A673 (cell line): ENCODE results near the gene FANCL. TPM values are rescaled to one million over a fixed set of nuclear protein-coding genes. Genes with fewer than 3 reads are reported as not detected.
"Not testable (repeated sequence)": the region's sequence is repeated elsewhere in the genome, so short reads cannot be mapped to it uniquely, and the experiment has no call there.

ENCODE experiments used
- BruUV-seq: library from RNA; stranded (reverse); fragments of 400-500 nt; replicated peaks from 2 replicates; lab custom pipeline; 2021; lab: Mats Ljungman, UMichigan
- CTCF ChIA-PET: fragments of 300-600 bp; sonication (Branson Sonifier 250); formaldehyde crosslinking; loops from one replicate; lab custom pipeline; 2022; ENCODE audit warnings: antibody characterized with exemption; lab: Charles Lee
- POLR2A ChIA-PET: fragments of 300-600 bp; sonication (Branson Sonifier 250); formaldehyde crosslinking; loops from one replicate; lab custom pipeline; 2022; ENCODE audit warnings: antibody characterized with exemption; ENCODE audit not compliant: low non-redundant PET; lab: Charles Lee
- DNase-seq: peaks from one replicate; pipeline ENCODE4 v3.0.0-alpha.2; 2015; ENCODE audit warnings: low spot score
- H3K27ac ChIP-seq: fragments of 200-600 bp; sonication (generic); 2 replicates; pipeline ENCODE4 v1.5.1; 2016; ENCODE audit warnings: mixed run types, low read depth, mild to moderate bottlenecking, mixed read lengths, antibody characterized with exemption, low read length; ENCODE audit not compliant: poor library complexity, severe bottlenecking
- H3K27me3 ChIP-seq: fragments of 200-600 bp; sonication (generic); replicated peaks from 2 replicates; pipeline ENCODE4 v1.6.1; 2017; ENCODE audit warnings: mixed run types, low read depth, mild to moderate bottlenecking, mixed read lengths, antibody characterized with exemption, low read length; ENCODE audit not compliant: insufficient read depth, poor library complexity
- H3K36me3 ChIP-seq: fragments of 200-600 bp; sonication (generic); 2 replicates; pipeline ENCODE4 v1.6.1; 2016; ENCODE audit warnings: mixed run types, mild to moderate bottlenecking, mixed read lengths, antibody characterized with exemption, low read length; ENCODE audit not compliant: insufficient read depth, poor library complexity, severe bottlenecking
- H3K4me1 ChIP-seq: fragments of 200-600 bp; sonication (generic); 2 replicates; pipeline ENCODE4 v1.6.1; 2017; ENCODE audit warnings: mixed run types, mild to moderate bottlenecking, mixed read lengths, antibody characterized with exemption, low read length; ENCODE audit not compliant: insufficient read depth, poor library complexity, severe bottlenecking
- H3K4me3 ChIP-seq: fragments of 200-600 bp; sonication (generic); 2 replicates; pipeline ENCODE4 v1.5.1; 2016; ENCODE audit warnings: low read depth, mixed run types, mild to moderate bottlenecking, mixed read lengths, low read length; ENCODE audit not compliant: poor library complexity, severe bottlenecking
- H3K9me3 ChIP-seq: fragments of 200-600 bp; sonication (generic); 2 replicates; pipeline ENCODE4 v1.6.1; 2016; ENCODE audit warnings: mixed run types, low read depth, mild to moderate bottlenecking, mixed read lengths, antibody characterized with exemption, low read length; ENCODE audit not compliant: poor library complexity, severe bottlenecking
- EZH2 ChIP-seq: fragments of 200-600 bp; sonication (generic); IDR thresholded peaks from 2 replicates; pipeline ENCODE4 v1.6.1; 2017; ENCODE audit warnings: borderline replicate concordance, low read depth, mild to moderate bottlenecking, mixed read lengths, antibody characterized with exemption, low read length; ENCODE audit not compliant: poor library complexity, severe bottlenecking
- intact Hi-C: fragments of 100-400 bp; cut with micrococcal nuclease; formaldehyde crosslinking; loops from one replicate; pipeline ENCODE4 v1.10.0; 2022; ENCODE audit not compliant: unreplicated experiment
- total RNA-seq: library from RNA; stranded (reverse); gene quantifications from 2 replicates; pipeline ENCODE4 v1.2.3, GENCODE V29; 2021
- TF ChIP-seq, protein P1 (sequence below): fragments of 300-800, 200-600 bp; sonication (generic); conservative IDR thresholded peaks from 2 replicates; pipeline ENCODE4 v1.5.1; 2017; ENCODE audit warnings: low read depth, mild to moderate bottlenecking, antibody characterized with exemption, low read length, moderate library complexity, mixed read lengths

The FANCL gene
- total RNA-seq, 1 experiment from 2014 or later, result 34.7 TPM

DNA sequence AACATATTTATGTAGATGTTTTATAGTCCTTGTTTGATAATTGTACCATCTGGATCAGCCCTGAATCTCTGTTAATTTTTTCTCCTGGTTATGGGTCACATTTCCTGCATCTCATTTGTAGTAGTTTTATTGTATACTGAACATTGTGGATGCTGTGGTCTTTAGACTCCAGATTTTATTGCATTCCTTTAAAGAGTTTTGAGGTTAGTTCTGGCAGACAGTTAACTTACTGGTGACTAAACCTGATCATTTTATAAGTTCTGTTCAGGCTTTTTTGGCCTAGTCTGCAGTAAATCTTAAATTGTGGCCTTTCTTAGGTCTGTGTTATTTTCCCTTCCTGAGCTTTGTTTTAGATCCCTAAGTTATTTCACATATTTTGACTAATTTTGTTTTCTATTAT, 84.3 kb downstream of the FANCL start:
- H3K27ac ChIP-seq, result no peak overlapping the region
- H3K36me3 ChIP-seq, result peaks cover 21% of the 10 kb centered on the region
- intact Hi-C loops, result no loop called here
- ChIA-PET CTCF (no interaction called here), POLR2A (interaction anchor here (0.6 kb wide), 1 partner anchor 252 kb away, joined by 5 read pairs; no protein-coding TSS in a partner anchor)
- no peaks in the 10 kb centered on the region for H3K9me3 ChIP-seq
- BruUV-seq, result no TSS peak
- TF ChIP-seq, protein P1, sequence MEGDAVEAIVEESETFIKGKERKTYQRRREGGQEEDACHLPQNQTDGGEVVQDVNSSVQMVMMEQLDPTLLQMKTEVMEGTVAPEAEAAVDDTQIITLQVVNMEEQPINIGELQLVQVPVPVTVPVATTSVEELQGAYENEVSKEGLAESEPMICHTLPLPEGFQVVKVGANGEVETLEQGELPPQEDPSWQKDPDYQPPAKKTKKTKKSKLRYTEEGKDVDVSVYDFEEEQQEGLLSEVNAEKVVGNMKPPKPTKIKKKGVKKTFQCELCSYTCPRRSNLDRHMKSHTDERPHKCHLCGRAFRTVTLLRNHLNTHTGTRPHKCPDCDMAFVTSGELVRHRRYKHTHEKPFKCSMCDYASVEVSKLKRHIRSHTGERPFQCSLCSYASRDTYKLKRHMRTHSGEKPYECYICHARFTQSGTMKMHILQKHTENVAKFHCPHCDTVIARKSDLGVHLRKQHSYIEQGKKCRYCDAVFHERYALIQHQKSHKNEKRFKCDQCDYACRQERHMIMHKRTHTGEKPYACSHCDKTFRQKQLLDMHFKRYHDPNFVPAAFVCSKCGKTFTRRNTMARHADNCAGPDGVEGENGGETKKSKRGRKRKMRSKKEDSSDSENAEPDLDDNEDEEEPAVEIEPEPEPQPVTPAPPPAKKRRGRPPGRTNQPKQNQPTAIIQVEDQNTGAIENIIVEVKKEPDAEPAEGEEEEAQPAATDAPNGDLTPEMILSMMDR, result no peak
- no peak for TF ChIP-seq EZH2
- H3K4me3 ChIP-seq, result no peak overlapping the region
- no peaks in the 10 kb centered on the region for H3K27me3 ChIP-seq
- no peak for DNase-seq
- H3K4me1 ChIP-seq, result no peaks in the 10 kb centered on the region

GRCh38 chr2:58155160-58155778, 85.9 kb downstream of the FANCL start:
- TF ChIP-seq EZH2, result no peak
- TF ChIP-seq, protein P1, result no peak
- no TSS peak for BruUV-seq
- POLR2A ChIA-PET, result no interaction called here
- no peaks in the 10 kb centered on the region for H3K9me3 ChIP-seq
- no peak for DNase-seq
- intact Hi-C loops, result no loop called here
- H3K27me3 ChIP-seq, result no peaks in the 10 kb centered on the region
- no peak overlapping the region for H3K4me3 ChIP-seq
- CTCF ChIA-PET, result no interaction called here
- H3K27ac ChIP-seq, result no peak overlapping the region
- H3K36me3 ChIP-seq, result peaks cover 9% of the 10 kb centered on the region
- H3K4me1 ChIP-seq, result no peaks in the 10 kb centered on the region

DNA sequence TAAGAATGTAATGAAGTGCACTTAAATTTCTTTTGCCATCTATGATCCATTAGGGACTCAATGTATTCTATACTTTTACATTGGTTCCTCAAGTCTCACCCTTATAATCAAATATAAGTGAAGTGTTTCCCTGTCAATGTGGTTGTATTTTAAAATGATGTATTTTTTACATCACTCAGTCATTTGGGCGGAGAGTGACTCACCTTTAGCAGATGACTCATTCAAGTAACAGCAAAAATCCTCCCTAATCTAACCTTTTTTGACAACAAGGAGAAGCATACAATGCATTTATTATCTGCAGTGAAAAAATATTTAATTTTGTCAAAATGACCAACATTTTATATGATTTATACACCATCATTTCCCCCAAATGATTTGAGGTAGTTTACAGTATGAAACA, 94.4 kb downstream of the FANCL start:
- no TSS peak for BruUV-seq
- H3K9me3 ChIP-seq, result no peaks in the 10 kb centered on the region
- CTCF ChIA-PET, result no interaction called here

DNA sequence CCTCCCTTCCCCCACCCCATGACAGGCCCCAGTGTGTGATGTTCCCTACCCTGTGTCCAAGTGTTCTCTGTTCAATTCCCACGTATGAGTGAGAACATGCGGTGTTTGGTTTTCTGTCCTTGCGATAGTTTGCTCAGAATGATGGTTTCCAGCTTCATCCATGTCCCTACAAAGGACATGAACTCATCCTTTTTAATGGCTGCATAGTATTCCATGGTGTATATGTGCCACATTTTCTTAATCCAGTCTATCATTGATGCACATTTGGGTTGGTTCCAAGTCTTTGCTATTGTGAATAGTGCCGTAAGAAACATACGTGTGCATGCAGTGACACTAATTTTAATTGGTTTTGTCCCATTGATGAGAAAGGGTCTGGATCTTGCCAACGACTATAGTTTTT, 95.4 kb downstream of the FANCL start:
- H3K27ac ChIP-seq, DNase-seq, H3K9me3 ChIP-seq, BruUV-seq, H3K36me3 ChIP-seq, POLR2A ChIA-PET, H3K4me3 ChIP-seq, H3K4me1 ChIP-seq, CTCF ChIA-PET, intact Hi-C loops, H3K27me3 ChIP-seq: not testable (repeated sequence)

More for the DNA sequence above, 94.4 kb downstream of the FANCL start:
- no peak overlapping the region for H3K4me3 ChIP-seq
- no peak overlapping the region for H3K27ac ChIP-seq
- no peak for DNase-seq
- intact Hi-C loops, result no loop called here
- POLR2A ChIA-PET, result no interaction called here
- TF ChIP-seq EZH2, result no peak
- TF ChIP-seq, protein P1, result no peak
- no peaks in the 10 kb centered on the region for H3K4me1 ChIP-seq
- H3K36me3 ChIP-seq, result no peaks in the 10 kb centered on the region
- H3K27me3 ChIP-seq, result no peaks in the 10 kb centered on the region
